GM12878 (cell line): ENCODE results near the gene AFAP1. TPM values are rescaled to one million over a fixed set of nuclear protein-coding genes. Genes with fewer than 3 reads are reported as not detected.

Source experiments
- ATAC-seq: fragments of 200-7000 bp; cut with Tn5 transposase; 3 replicates; pipeline ENCODE4 v1.9.1; 2020; ENCODE audit warnings: mild to moderate bottlenecking, moderate library complexity
- BruUV-seq: library from RNA; stranded (reverse); fragments of 400-500 nt; replicated peaks from 2 replicates; lab custom pipeline; 2021; lab: Mats Ljungman, UMichigan
- CTCF ChIA-PET: fragments of 300-600 bp; sonication (Branson Sonifier 250); formaldehyde crosslinking; extraction: SDS; loops from one replicate; lab custom pipeline; 2021; ENCODE audit warnings: inconsistent platforms; lab: Yijun Ruan, JAX
- POLR2A ChIA-PET: fragments of 350-600 bp; formaldehyde crosslinking; extraction: SDS; loops from one replicate; lab custom pipeline; 2021; ENCODE audit warnings: inconsistent platforms; lab: Charles Lee
- RAD21 ChIA-PET: fragments of 300-600 bp; sonication (Branson Sonifier 250); formaldehyde crosslinking; loops from one replicate; lab custom pipeline; 2023; ENCODE audit warnings: antibody characterized with exemption; ENCODE audit not compliant: unreplicated experiment; lab: Charles Lee
- SMC1A ChIA-PET: fragments of 300-600 bp; sonication (Branson Sonifier 250); formaldehyde crosslinking; loops from one replicate; lab custom pipeline; 2023; ENCODE audit not compliant: unreplicated experiment, uncharacterized antibody; lab: Charles Lee
- DNase-seq: peaks from one replicate; pipeline ENCODE4 v3.0.0-alpha.2; 2011; ENCODE audit warnings: low read depth, low spot score
- FAIRE-seq: peaks from 3 replicates; lab custom pipeline; 2011; peaks lifted over from hg19 to GRCh38; lab: Jason Lieb, UNC
- H2AFZ ChIP-seq: 2 replicates; pipeline ENCODE4 v1.6.0; 2011; ENCODE audit warnings: low read depth, low read length, control low read depth; ENCODE audit not compliant: control insufficient read depth
- H3K27ac ChIP-seq: 2 replicates; pipeline ENCODE4 v1.5.1; 2011; ENCODE audit warnings: control low read depth; ENCODE audit not compliant: control insufficient read depth, insufficient read depth
- H3K27me3 ChIP-seq, 2 experiments: replicated peaks in 1 of 2; 2 replicates each; pipeline versions ENCODE4 v1.6.0 to v1.6.1; 2011; ENCODE audit warnings: low read length in 1 of 2; ENCODE audit not compliant: control insufficient read depth in 2 of 2, insufficient read depth in 2 of 2
- H3K36me3 ChIP-seq, 2 experiments: 2 replicates each; pipeline ENCODE4 v1.5.1; 2011; ENCODE audit warnings: low read length in 1 of 2; ENCODE audit not compliant: control insufficient read depth in 2 of 2, insufficient read depth in 2 of 2
- H3K4me1 ChIP-seq: 2 replicates; pipeline ENCODE4 v1.6.1; 2011; ENCODE audit warnings: mild to moderate bottlenecking, low read length, moderate library complexity, mixed read lengths; ENCODE audit not compliant: control insufficient read depth, insufficient read depth
- H3K4me2 ChIP-seq: 2 replicates; pipeline ENCODE4 v1.6.0; 2011; ENCODE audit warnings: control low read depth; ENCODE audit not compliant: control insufficient read depth, insufficient read depth
- H3K4me3 ChIP-seq: fragments of 200-600 bp; sonication (generic); 2 replicates; pipeline ENCODE4 v1.5.1; 2016
- H3K79me2 ChIP-seq: 2 replicates; pipeline ENCODE4 v1.6.0; 2011; ENCODE audit warnings: low read length; ENCODE audit not compliant: control insufficient read depth, insufficient read depth
- H3K9ac ChIP-seq: 2 replicates; pipeline ENCODE4 v1.8.0; 2011; ENCODE audit warnings: low read length, control low read depth, mixed read lengths; ENCODE audit not compliant: control insufficient read depth, insufficient read depth
- H3K9me3 ChIP-seq: replicated peaks from 3 replicates; pipeline ENCODE4 v1.5.1; 2011; ENCODE audit warnings: mild to moderate bottlenecking, low read length; ENCODE audit not compliant: control insufficient read depth, insufficient read depth
- H4K20me1 ChIP-seq: 2 replicates; pipeline ENCODE4 v1.6.0; 2011; ENCODE audit not compliant: control insufficient read depth, insufficient read depth
- BHLHE40 ChIP-seq, 2 experiments: fragments of 450-650 bp in 1 of 2; IDR thresholded peaks; 2 replicates each; pipeline ENCODE4 v1.6.1; 2011 to 2017; ENCODE audit warnings: low read depth in 2 of 2, borderline replicate concordance in 1 of 2, improper control_type of control experiment in 1 of 2, low read length in 1 of 2, mild to moderate bottlenecking in 1 of 2
- ETV6 ChIP-seq, 2 experiments: fragments of 450-650 bp in 1 of 2; IDR thresholded peaks in 1 of 2; conservative IDR thresholded peaks in 1 of 2; 2 replicates each; pipeline ENCODE4 v1.6.1; 2014; ENCODE audit warnings: antibody characterized with exemption in 1 of 2, borderline replicate concordance in 1 of 2, low read depth in 1 of 2, mild to moderate bottlenecking in 1 of 2, moderate library complexity in 1 of 2
- HDAC6 ChIP-seq: fragments of 200-600 bp; sonication (generic); IDR thresholded peaks from one replicate; pipeline ENCODE4 v1.8.0; 2017; ENCODE audit warnings: antibody characterized with exemption; ENCODE audit not compliant: unreplicated experiment
- NKRF ChIP-seq: fragments of 450-650 bp; conservative IDR thresholded peaks from 2 replicates; pipeline ENCODE4 v1.6.1; 2017; ENCODE audit warnings: mild to moderate bottlenecking, moderate library complexity
- PRDM15 ChIP-seq: fragments of 450-650 bp; formaldehyde crosslinking; IDR thresholded peaks from 2 replicates; pipeline ENCODE4 v1.4.0; 2020; ENCODE audit warnings: mild to moderate bottlenecking, moderate library complexity
- SMAD1 ChIP-seq: fragments of 450-650 bp; IDR thresholded peaks from 2 replicates; pipeline ENCODE4 v1.6.1; 2018; ENCODE audit warnings: mild to moderate bottlenecking, low read depth; ENCODE audit not compliant: partially characterized antibody
- SMARCA5 ChIP-seq: fragments of 450-650 bp; IDR thresholded peaks from 2 replicates; pipeline ENCODE4 v1.6.1; 2017; ENCODE audit warnings: mild to moderate bottlenecking
- TBL1XR1 ChIP-seq: IDR thresholded peaks from 2 replicates; pipeline ENCODE4 v1.6.1; 2012; ENCODE audit warnings: low read depth, low read length, improper control_type of control experiment
- WGBS: methylation state at CpG from one replicate; pipeline ENCODE4 v1.1.6; 2016; ENCODE audit warnings: low lambda C conversion rate; ENCODE audit not compliant: insufficient replicate concordance, insufficient coverage; ENCODE audit errors: missing lambda C conversion rate; 5-methylcytosine and 5-hydroxymethylcytosine counted together
- in situ Hi-C: fragments of 300-500 bp; cut with MboI; formaldehyde crosslinking; loops from 9 replicates; pipeline ENCODE4 v1.14.3; 2018; ENCODE audit warnings: mixed read lengths
- intact Hi-C: fragments of 100-400 bp; cut with micrococcal nuclease; formaldehyde crosslinking; loops from one replicate; pipeline ENCODE4 v1.14.2; 2022; ENCODE audit not compliant: unreplicated experiment
- polyA plus RNA-seq, 11 experiments: library from polyadenylated mRNA; depleted of rRNA in 4 of 11; unstranded in 6 of 11; stranded (reverse) in 5 of 11; fragments of >200 nt; fragmentation: Nextera tagmentation in 4 of 11; fragmentation: Illumina TruSeq in 1 of 11; extraction: Ambion mirVana in 4 of 11; extraction: Trizol in 1 of 11; gene quantifications; 1 replicate in 1 of 11; 2 replicates in 10 of 11; pipeline versions ENCODE4 v1.2.1 to v1.2.3, GENCODE V29; 2011 to 2016; ENCODE audit warnings: inconsistent platforms in 2 of 11, missing spikeins in 2 of 11, low read depth in 1 of 11
- total RNA-seq, 4 experiments: library from RNA; depleted of rRNA in 3 of 4; stranded (reverse); fragments of >200 nt in 3 of 4; fragmentation: Illumina TruSeq in 1 of 4; extraction: Trizol in 1 of 4; gene quantifications; 2 replicates each; pipeline versions ENCODE4 v1.2.1 to v1.2.3, GENCODE V29; 2013 to 2021

The AFAP1 gene
- total and polyA plus RNA-seq, 10 of the 15 experiments (the other 5 are each of a cell fraction or from before 2014, with no cell fraction given), result 0.02 to 0.23 (median 0.09) TPM; not detected in 1

GRCh38 chr4:7885216-7886006, 54.2 kb downstream of the AFAP1 start:
- no peak overlapping the region for H3K4me3 ChIP-seq
- FAIRE-seq (no peak), DNase-seq (no peak), ATAC-seq (no peak)
- ChIA-PET RAD21 (no interaction called here), SMC1A (no interaction called here), CTCF (no interaction called here), POLR2A (no interaction called here)
- no peaks in the 10 kb centered on the region for H3K4me1 ChIP-seq
- H4K20me1 ChIP-seq, result no peaks in the 10 kb centered on the region
- no peak overlapping the region for H2AFZ ChIP-seq
- no peaks in the 10 kb centered on the region for H3K79me2 ChIP-seq
- H3K27ac ChIP-seq, result no peak overlapping the region
- H3K4me2 ChIP-seq, result no peak overlapping the region
- H3K9me3 ChIP-seq, result no peaks in the 10 kb centered on the region; the same call in 2 of the 3 replicates
- BruUV-seq, result no TSS peak
- H3K27me3 ChIP-seq, result no peaks in the 10 kb centered on the region; a peak in 1 of 4 replicates
- in situ Hi-C loops (no loop called here), intact Hi-C loops (no loop called here)
- 22% methylated on average over 15 of the region's 16 CpGs for WGBS
- no peak overlapping the region for H3K9ac ChIP-seq
- no peaks in the 10 kb centered on the region for H3K36me3 ChIP-seq
- TF ChIP-seq ETV6 (conservative IDR thresholded peaks at IDR 0.05 in 1 of 2, IDR thresholded peaks at IDR 0.05 in 1 of 2; ENCODE audit: borderline replicate concordance in 1 of 2, low read depth in 1 of 2), result no peak
- TF ChIP-seq TBL1XR1, result no peak

- no peaks in the 10 kb centered on the region for H3K79me2 ChIP-seq
- ChIA-PET RAD21 (no interaction called here), POLR2A (no interaction called here), SMC1A (no interaction called here), CTCF (no interaction called here)
- ATAC-seq (no peak), FAIRE-seq (no peak), DNase-seq (no peak)
- intact Hi-C loops, result no loop called here
- no peak overlapping the region for H3K27ac ChIP-seq
- in situ Hi-C loops, result no loop called here
- H3K4me2 ChIP-seq, result no peak overlapping the region
- no peak overlapping the region for H2AFZ ChIP-seq
- H4K20me1 ChIP-seq, result no peaks in the 10 kb centered on the region
- H3K9me3 ChIP-seq, result no peaks in the 10 kb centered on the region
- no peak overlapping the region for H3K4me3 ChIP-seq
- no peaks in the 10 kb centered on the region for H3K36me3 ChIP-seq
- H3K9ac ChIP-seq, result no peak overlapping the region
- no TSS peak for BruUV-seq
- no peaks in the 10 kb centered on the region; a peak in 1 of 4 replicates for H3K27me3 ChIP-seq
- H3K4me1 ChIP-seq, result no peaks in the 10 kb centered on the region
- 28% methylated on average over 7 of the region's 7 CpGs for WGBS
- TF ChIP-seq NKRF, result no peak
- no peak for TF ChIP-seq SMARCA5
- no peak for TF ChIP-seq BHLHE40 (IDR thresholded peaks at IDR 0.05; ENCODE audit: borderline replicate concordance in 1 of 2, low read depth in 2 of 2, low read length in 1 of 2)
- no peak for TF ChIP-seq SMAD1
- no peak for TF ChIP-seq PRDM15
- TF ChIP-seq HDAC6, result no peak
These were observed 59.0 kb downstream of the AFAP1 start for GRCh38 chr4:7880683-7881082.
